ENCODE results near the gene RIMBP2. TPM values are rescaled to one million over a fixed set of nuclear protein-coding genes. Genes with fewer than 3 reads are reported as not detected.

The RIMBP2 gene
- total RNA-seq, 1 donor from 2014 or later = not detected

DNA sequence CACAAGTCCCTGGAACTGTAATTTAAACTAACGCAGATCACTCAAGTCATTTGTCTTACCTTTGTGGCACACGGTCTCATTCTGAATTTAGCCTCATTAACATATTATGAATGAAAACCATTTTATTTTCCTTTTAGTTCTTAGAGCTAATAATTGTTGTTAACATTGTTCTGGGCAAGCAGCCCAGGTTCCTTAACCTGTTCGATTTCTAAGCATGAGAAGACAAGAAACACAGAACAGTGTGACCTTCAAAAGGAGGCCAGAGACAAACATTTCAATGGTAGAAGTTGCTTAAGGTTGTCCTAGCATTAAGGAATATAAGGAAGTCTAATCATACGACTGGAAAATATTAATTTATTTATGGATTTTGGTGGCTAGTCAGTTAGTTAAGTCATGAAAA lies 343.2 kb downstream of the RIMBP2 start:
- Histone ChIP-seq H3K27me3 (ENCODE audit: low read depth) (peaks cover 85% of the 10 kb centered on the region), H3K27ac (replicated peaks) (no peak overlapping the region)
- no peak for DNase-seq

DNA sequence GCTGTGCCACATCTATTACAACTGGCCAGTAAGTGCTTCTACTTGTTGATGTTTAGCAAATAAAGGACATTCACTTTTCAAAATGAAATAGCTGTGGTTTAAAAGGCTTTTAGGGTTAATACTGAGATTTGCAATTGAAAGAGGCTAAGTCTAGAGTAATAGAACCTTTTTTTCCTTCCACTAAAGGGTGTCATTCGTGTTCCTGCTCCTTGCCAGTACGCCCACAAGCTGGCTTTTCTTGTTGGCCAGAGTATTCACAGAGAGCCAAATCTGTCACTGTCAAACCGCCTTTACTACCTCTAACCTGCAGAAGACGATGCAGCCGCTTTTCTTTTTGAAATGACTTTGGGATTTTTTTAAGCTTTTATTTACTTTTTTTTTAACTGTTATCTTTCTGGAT lies 344.8 kb downstream of the RIMBP2 start:
- Histone ChIP-seq H3K4me3 (no peak overlapping the region), H3K36me3 (no peaks in the 10 kb centered on the region), H3K4me1 (no peaks in the 10 kb centered on the region), H3K27ac (replicated peaks) (no peak overlapping the region), H3K27me3 (ENCODE audit: low read depth) (peaks cover 83% of the 10 kb centered on the region), H3K9me3 (replicated peaks) (no peaks in the 10 kb centered on the region)
- intact Hi-C loops (cut with micrococcal nuclease) = no loop called here
- TF ChIP-seq, protein P1, sequence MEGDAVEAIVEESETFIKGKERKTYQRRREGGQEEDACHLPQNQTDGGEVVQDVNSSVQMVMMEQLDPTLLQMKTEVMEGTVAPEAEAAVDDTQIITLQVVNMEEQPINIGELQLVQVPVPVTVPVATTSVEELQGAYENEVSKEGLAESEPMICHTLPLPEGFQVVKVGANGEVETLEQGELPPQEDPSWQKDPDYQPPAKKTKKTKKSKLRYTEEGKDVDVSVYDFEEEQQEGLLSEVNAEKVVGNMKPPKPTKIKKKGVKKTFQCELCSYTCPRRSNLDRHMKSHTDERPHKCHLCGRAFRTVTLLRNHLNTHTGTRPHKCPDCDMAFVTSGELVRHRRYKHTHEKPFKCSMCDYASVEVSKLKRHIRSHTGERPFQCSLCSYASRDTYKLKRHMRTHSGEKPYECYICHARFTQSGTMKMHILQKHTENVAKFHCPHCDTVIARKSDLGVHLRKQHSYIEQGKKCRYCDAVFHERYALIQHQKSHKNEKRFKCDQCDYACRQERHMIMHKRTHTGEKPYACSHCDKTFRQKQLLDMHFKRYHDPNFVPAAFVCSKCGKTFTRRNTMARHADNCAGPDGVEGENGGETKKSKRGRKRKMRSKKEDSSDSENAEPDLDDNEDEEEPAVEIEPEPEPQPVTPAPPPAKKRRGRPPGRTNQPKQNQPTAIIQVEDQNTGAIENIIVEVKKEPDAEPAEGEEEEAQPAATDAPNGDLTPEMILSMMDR (IDR thresholded peaks at IDR 0.05; ENCODE audit: borderline replicate concordance) = no peak
- no peak for DNase-seq

More for the DNA sequence above, 343.2 kb downstream of the RIMBP2 start:
- no peaks in the 10 kb centered on the region for H3K4me1 ChIP-seq
- intact Hi-C loops (cut with micrococcal nuclease) = no loop called here
- no peaks in the 10 kb centered on the region for H3K9me3 ChIP-seq (replicated peaks)
- H3K4me3 ChIP-seq = no peak overlapping the region
- TF ChIP-seq, protein P1 (IDR thresholded peaks at IDR 0.05; ENCODE audit: borderline replicate concordance) = no peak
- H3K36me3 ChIP-seq = no peaks in the 10 kb centered on the region

DNA sequence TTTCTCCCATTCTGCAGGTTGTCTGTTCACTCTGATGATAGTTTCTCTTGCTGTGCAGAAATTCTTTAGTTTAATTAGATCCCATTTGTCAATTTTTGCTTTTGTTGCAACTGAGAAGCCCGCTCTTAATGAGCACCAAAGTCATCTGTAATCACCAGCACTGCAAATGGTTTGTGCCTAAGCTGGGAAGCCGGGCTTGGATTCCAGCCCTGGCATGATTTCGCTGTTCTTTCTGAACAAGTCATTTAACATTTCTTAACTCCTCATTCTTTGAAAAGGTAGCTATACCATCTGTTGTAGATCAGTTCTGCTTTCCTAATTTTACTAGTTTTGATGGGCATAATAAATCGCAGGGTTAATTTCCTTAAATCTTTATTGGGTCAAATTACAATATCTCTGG lies 346.3 kb downstream of the RIMBP2 start:
- Histone ChIP-seq H3K4me1 (no peaks in the 10 kb centered on the region), H3K4me3 (no peak overlapping the region), H3K27me3 (ENCODE audit: low read depth) (peaks cover 83% of the 10 kb centered on the region), H3K36me3 (no peaks in the 10 kb centered on the region), H3K9me3 (replicated peaks) (no peaks in the 10 kb centered on the region), H3K27ac (replicated peaks) (no peak overlapping the region)
- no peak for DNase-seq
- intact Hi-C loops (cut with micrococcal nuclease) = no loop called here
- TF ChIP-seq, protein P1 (IDR thresholded peaks at IDR 0.05; ENCODE audit: borderline replicate concordance) = no peak

DNA sequence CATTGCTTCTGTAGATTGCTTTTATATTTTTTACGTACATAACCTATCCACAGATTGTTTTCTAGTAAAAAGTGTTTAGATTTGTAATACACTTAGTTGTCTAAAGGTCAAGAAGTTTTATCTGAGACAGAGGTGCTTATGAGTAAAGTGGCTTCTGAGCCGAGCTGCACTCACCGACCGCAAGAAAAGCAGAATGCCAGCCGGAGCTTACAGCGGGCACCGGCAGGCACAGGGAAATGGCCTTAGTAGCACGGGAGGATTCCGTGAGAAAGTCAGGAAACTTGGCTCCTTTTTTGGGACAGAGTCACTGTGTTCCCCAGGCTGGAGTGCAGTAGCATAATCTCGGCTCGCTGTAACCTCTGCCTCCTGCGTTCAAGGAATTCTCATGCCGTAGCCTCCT lies 348.6 kb downstream of the RIMBP2 start:
- no peaks in the 10 kb centered on the region for H3K4me1 ChIP-seq
- peaks cover 64% of the 10 kb centered on the region for H3K27me3 ChIP-seq (ENCODE audit: low read depth)
- intact Hi-C loops (cut with micrococcal nuclease) = no loop called here
- H3K27ac ChIP-seq (replicated peaks) = no peak overlapping the region
- H3K4me3 ChIP-seq = no peak overlapping the region
- no peak for DNase-seq
- TF ChIP-seq, protein P1 (IDR thresholded peaks at IDR 0.05; ENCODE audit: borderline replicate concordance) = no peak
- no peaks in the 10 kb centered on the region for H3K36me3 ChIP-seq
- H3K9me3 ChIP-seq (replicated peaks) = no peaks in the 10 kb centered on the region

DNA sequence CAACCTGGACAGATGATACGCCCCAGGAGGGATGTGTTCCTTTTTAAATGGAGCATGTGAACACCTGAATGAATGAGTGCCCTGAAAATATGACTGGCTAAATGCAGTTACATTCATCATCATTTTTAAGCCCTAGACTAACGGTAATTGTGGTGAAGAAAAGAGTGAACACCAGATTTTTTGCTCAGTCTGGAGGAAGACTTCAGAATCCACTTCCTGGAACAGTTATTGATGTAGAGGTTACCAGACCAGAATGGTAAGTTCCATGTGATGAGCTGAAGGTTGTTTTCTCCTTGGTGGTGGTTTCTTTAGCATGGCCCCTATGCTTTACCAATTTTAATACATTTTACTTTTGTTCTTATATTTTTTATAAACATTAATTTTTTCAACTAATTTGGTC lies 349.1 kb downstream of the RIMBP2 start:
- no peak for DNase-seq
- intact Hi-C loops (cut with micrococcal nuclease) = no loop called here
- Histone ChIP-seq H3K36me3 (no peaks in the 10 kb centered on the region), H3K4me3 (no peak overlapping the region), H3K9me3 (replicated peaks) (no peaks in the 10 kb centered on the region), H3K27me3 (ENCODE audit: low read depth) (peaks cover 59% of the 10 kb centered on the region), H3K4me1 (no peaks in the 10 kb centered on the region), H3K27ac (replicated peaks) (no peak overlapping the region)
- TF ChIP-seq, protein P1 (IDR thresholded peaks at IDR 0.05; ENCODE audit: borderline replicate concordance) = no peak

DNA sequence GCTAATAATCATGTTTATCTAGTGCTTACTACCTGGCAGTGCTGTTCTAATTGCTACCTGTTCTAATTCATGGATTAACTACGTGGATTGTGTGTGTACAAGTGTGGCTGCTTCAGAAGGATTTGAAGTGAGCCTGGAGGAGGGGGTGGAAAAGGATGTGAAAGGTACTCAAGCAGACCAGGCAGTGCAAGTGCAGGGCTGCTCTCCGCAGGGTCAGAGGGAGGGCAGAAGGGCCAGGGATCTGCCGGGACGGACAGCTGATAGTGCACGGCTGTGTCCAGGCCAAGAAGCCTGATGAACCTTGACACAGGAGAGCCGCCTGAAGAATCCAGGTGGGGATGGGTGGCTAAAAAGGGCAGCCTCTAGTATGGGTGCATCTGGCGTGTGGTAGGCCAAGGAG lies 349.9 kb downstream of the RIMBP2 start:
- DNase-seq = no peak
- Histone ChIP-seq H3K27me3 (ENCODE audit: low read depth) (peaks cover 50% of the 10 kb centered on the region), H3K27ac (replicated peaks) (no peak overlapping the region), H3K36me3 (no peaks in the 10 kb centered on the region), H3K4me3 (no peak overlapping the region), H3K4me1 (no peaks in the 10 kb centered on the region), H3K9me3 (replicated peaks) (no peaks in the 10 kb centered on the region)
- TF ChIP-seq, protein P1 (IDR thresholded peaks at IDR 0.05; ENCODE audit: borderline replicate concordance) = no peak
- intact Hi-C loops (cut with micrococcal nuclease) = no loop called here

All from left ventricle myocardium inferior (tissue), 1 donor.